ENCODE results near the gene DYRK4.

DYRK4 gene

GRCh38 chr12:4535871-4536270 lies 26.1 kb upstream of the DYRK4 start:
- no peak for DNase-seq (ENCODE audit: low read depth)
- TF ChIP-seq CTCF (conservative IDR thresholded peaks at IDR 0.05; ENCODE audit: low read depth, low read length), result no peak
- H3K4me3 ChIP-seq (ENCODE audit: low read depth, low read length), result no peak overlapping the region

- peak; percentile 99 for DNase-seq (ENCODE audit: low read depth)
- TF ChIP-seq CTCF (conservative IDR thresholded peaks at IDR 0.05; ENCODE audit: low read depth, low read length), result no peak
- peak within 1 kb of the TSS; percentile 70 for H3K4me3 ChIP-seq (ENCODE audit: low read depth, low read length)
These were observed 23.5 kb upstream of the DYRK4 start, which contains the start of gene RAD51AP1 for GRCh38 chr12:4538207-4539160. Gene RAD51AP1, plus strand, starts transcription at chr12:4538890. Its CDS starts 50 bp downstream, at chr12:4538940.

GRCh38 chr12:4539167-4539870 lies 22.7 kb upstream of the DYRK4 start:
- DNase-seq (ENCODE audit: low read depth), result no peak
- H3K4me3 ChIP-seq (ENCODE audit: low read depth, low read length), result peak overlapping the region; percentile 70
- no peak for TF ChIP-seq CTCF (conservative IDR thresholded peaks at IDR 0.05; ENCODE audit: low read depth, low read length)

GRCh38 chr12:4540170-4540569 lies 21.8 kb upstream of the DYRK4 start:
- no peak for TF ChIP-seq CTCF (conservative IDR thresholded peaks at IDR 0.05; ENCODE audit: low read depth, low read length)
- DNase-seq (ENCODE audit: low read depth), result no peak
- no peak overlapping the region for H3K4me3 ChIP-seq (ENCODE audit: low read depth, low read length)

- TF ChIP-seq CTCF (conservative IDR thresholded peaks at IDR 0.05; ENCODE audit: low read depth, low read length), result no peak
- H3K4me3 ChIP-seq (ENCODE audit: low read depth, low read length), result no peak overlapping the region
- no peak for DNase-seq (ENCODE audit: low read depth)
These were observed 21.4 kb upstream of the DYRK4 start for GRCh38 chr12:4540638-4541037.

GRCh38 chr12:4545195-4545594 lies 16.8 kb upstream of the DYRK4 start:
- H3K4me3 ChIP-seq (ENCODE audit: low read depth, low read length), result no peak overlapping the region
- DNase-seq (ENCODE audit: low read depth), result no peak
- TF ChIP-seq CTCF (conservative IDR thresholded peaks at IDR 0.05; ENCODE audit: low read depth, low read length), result no peak
